Measurements from ENCODE around the gene HPRT1.

The HPRT1 gene

GRCh38 chrX:134544513-134545151 is 84.7 kb downstream of the HPRT1 start:
- DNase-seq, result no peak

- DNase-seq, result no peak
These were observed 85.5 kb downstream of the HPRT1 start for GRCh38 chrX:134545510-134545909.

GRCh38 chrX:134546187-134546586 is 86.2 kb downstream of the HPRT1 start:
- DNase-seq, result no peak

DNA sequence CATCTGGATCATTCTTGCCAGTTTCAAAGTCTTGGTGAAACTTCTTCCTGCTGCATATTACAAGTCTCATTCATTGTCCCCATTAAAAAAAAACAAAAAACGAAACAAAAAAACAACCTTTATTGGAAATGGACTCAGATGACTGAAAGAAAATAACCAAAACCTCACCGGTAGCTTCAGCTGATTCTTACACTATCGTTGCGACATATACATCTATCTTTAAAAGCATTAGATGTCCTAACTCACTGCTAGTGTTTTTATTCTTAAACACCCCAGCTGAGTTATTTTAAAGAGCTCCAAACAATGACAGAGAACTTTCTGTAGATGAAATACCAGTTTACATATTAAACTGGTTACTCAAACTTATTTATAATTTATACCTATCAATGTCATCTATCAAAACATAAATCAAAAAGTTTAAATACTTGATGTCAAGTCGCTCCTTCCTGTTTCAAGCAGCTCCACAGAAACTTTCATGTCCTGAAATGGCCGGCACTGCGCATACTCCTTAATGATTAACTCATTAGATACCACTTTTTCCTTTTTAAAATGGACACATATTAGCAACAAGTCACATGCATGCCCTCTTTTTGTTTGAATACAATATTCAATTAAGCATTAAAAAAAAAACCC is 87.2 kb downstream of the HPRT1 start:
- DNase-seq, result no peak

- DNase-seq, result no peak
These were observed 88.6 kb downstream of the HPRT1 start for GRCh38 chrX:134548257-134549201.

Measured in activated CD4-positive, alpha-beta T cell treated with anti-CD3 and anti-CD28 coated beads, Interleukin-2, amount 50 U/mL, for 1 hour (primary cell).